Stimulated activated naive CD8-positive, alpha-beta T cell treated with anti-CD3 and anti-CD28 coated beads, Interleukin-15, Interleukin-2, amounts not matched to agents 100 ng/mL and 50 ng/mL, for 24 hours (primary cell): ENCODE data around the gene POMGNT1.

Experiments
- H3K27ac Mint-ChIP-seq: one replicate; pipeline ENCODE4 v1.8.0; 2021; ENCODE audit warnings: mild to moderate bottlenecking, mixed read lengths
- H3K27me3 Mint-ChIP-seq: one replicate; pipeline ENCODE4 v1.8.0; 2021; ENCODE audit warnings: mixed read lengths
- H3K36me3 Mint-ChIP-seq: one replicate; pipeline ENCODE4 v1.8.0; 2021; ENCODE audit warnings: low read depth, mixed read lengths
- H3K4me1 Mint-ChIP-seq: one replicate; pipeline ENCODE4 v1.8.0; 2021; ENCODE audit warnings: low read depth, mixed read lengths
- H3K4me3 Mint-ChIP-seq: one replicate; pipeline ENCODE4 v1.8.0; 2021; ENCODE audit warnings: mild to moderate bottlenecking, mixed read lengths
- H3K9me3 Mint-ChIP-seq: one replicate; pipeline ENCODE4 v1.8.0; 2021; ENCODE audit warnings: mixed read lengths

Gene POMGNT1

GRCh38 chr1:46166521-46167462, 31.4 kb downstream of the POMGNT1 start:
- Mint-ChIP-seq H3K4me3 (peak overlapping the region; percentile 75), H3K36me3 (no peaks in the 10 kb centered on the region), H3K4me1 (peaks cover 17% of the 10 kb centered on the region), H3K27ac (peak overlapping the region; percentile 71), H3K27me3 (no peaks in the 10 kb centered on the region), H3K9me3 (no peaks in the 10 kb centered on the region)

- no peaks in the 10 kb centered on the region for H3K4me1 Mint-ChIP-seq
- H3K36me3 Mint-ChIP-seq: no peaks in the 10 kb centered on the region
- no peak overlapping the region for H3K4me3 Mint-ChIP-seq
- H3K9me3 Mint-ChIP-seq: no peaks in the 10 kb centered on the region
- H3K27ac Mint-ChIP-seq: no peak overlapping the region
- H3K27me3 Mint-ChIP-seq: no peaks in the 10 kb centered on the region
Measured at GRCh38 chr1:46160212-46160611, 38.0 kb downstream of the POMGNT1 start.

- H3K4me1 Mint-ChIP-seq: no peaks in the 10 kb centered on the region
- H3K36me3 Mint-ChIP-seq: no peaks in the 10 kb centered on the region
- H3K9me3 Mint-ChIP-seq: no peaks in the 10 kb centered on the region
- no peaks in the 10 kb centered on the region for H3K27me3 Mint-ChIP-seq
- H3K27ac Mint-ChIP-seq: no peak overlapping the region
- no peak overlapping the region for H3K4me3 Mint-ChIP-seq
Measured at GRCh38 chr1:46159516-46159915, 38.7 kb downstream of the POMGNT1 start.

- Mint-ChIP-seq H3K4me3 (no peak overlapping the region), H3K4me1 (no peaks in the 10 kb centered on the region), H3K27ac (no peak overlapping the region)
Measured at GRCh38 chr1:46158312-46159281, 39.6 kb downstream of the POMGNT1 start.

GRCh38 chr1:46157916-46158311, 40.3 kb downstream of the POMGNT1 start:
- no peak overlapping the region for H3K4me3 Mint-ChIP-seq
- no peaks in the 10 kb centered on the region for H3K27me3 Mint-ChIP-seq
- H3K27ac Mint-ChIP-seq: no peak overlapping the region
- no peaks in the 10 kb centered on the region for H3K36me3 Mint-ChIP-seq
- no peaks in the 10 kb centered on the region for H3K4me1 Mint-ChIP-seq
- no peaks in the 10 kb centered on the region for H3K9me3 Mint-ChIP-seq

More at GRCh38 chr1:46158312-46159281, 39.6 kb downstream of the POMGNT1 start:
- H3K9me3 Mint-ChIP-seq: no peaks in the 10 kb centered on the region
- H3K27me3 Mint-ChIP-seq: no peaks in the 10 kb centered on the region
- no peaks in the 10 kb centered on the region for H3K36me3 Mint-ChIP-seq

- Mint-ChIP-seq H3K36me3 (no peaks in the 10 kb centered on the region), H3K4me3 (no peak overlapping the region), H3K27ac (no peak overlapping the region), H3K4me1 (no peaks in the 10 kb centered on the region), H3K27me3 (no peaks in the 10 kb centered on the region), H3K9me3 (no peaks in the 10 kb centered on the region)
Measured at GRCh38 chr1:46153732-46154131, 44.5 kb downstream of the POMGNT1 start.

- Mint-ChIP-seq H3K9me3 (no peaks in the 10 kb centered on the region), H3K4me3 (no peak overlapping the region), H3K27ac (no peak overlapping the region), H3K36me3 (no peaks in the 10 kb centered on the region), H3K4me1 (no peaks in the 10 kb centered on the region), H3K27me3 (no peaks in the 10 kb centered on the region)
Measured at GRCh38 chr1:46153228-46153627, 45.0 kb downstream of the POMGNT1 start.

- Mint-ChIP-seq H3K4me1 (no peaks in the 10 kb centered on the region), H3K27me3 (no peaks in the 10 kb centered on the region), H3K36me3 (no peaks in the 10 kb centered on the region), H3K27ac (no peak overlapping the region), H3K4me3 (no peak overlapping the region), H3K9me3 (no peaks in the 10 kb centered on the region)
Measured at GRCh38 chr1:46152016-46152415, 46.2 kb downstream of the POMGNT1 start.

GRCh38 chr1:46150085-46150484, 48.1 kb downstream of the POMGNT1 start:
- no peaks in the 10 kb centered on the region for H3K4me1 Mint-ChIP-seq
- H3K9me3 Mint-ChIP-seq: no peaks in the 10 kb centered on the region
- no peaks in the 10 kb centered on the region for H3K27me3 Mint-ChIP-seq
- no peak overlapping the region for H3K4me3 Mint-ChIP-seq
- H3K27ac Mint-ChIP-seq: no peak overlapping the region
- H3K36me3 Mint-ChIP-seq: no peaks in the 10 kb centered on the region

- no peak overlapping the region for H3K27ac Mint-ChIP-seq
- no peaks in the 10 kb centered on the region for H3K9me3 Mint-ChIP-seq
- no peaks in the 10 kb centered on the region for H3K27me3 Mint-ChIP-seq
- no peaks in the 10 kb centered on the region for H3K36me3 Mint-ChIP-seq
- no peaks in the 10 kb centered on the region for H3K4me1 Mint-ChIP-seq
- no peak overlapping the region for H3K4me3 Mint-ChIP-seq
Measured at GRCh38 chr1:46148318-46148717, 49.9 kb downstream of the POMGNT1 start.
